H9 (cell line): ENCODE data around the gene NCKAP5L. TPM values are rescaled to one million over a fixed set of nuclear protein-coding genes. Genes with fewer than 3 reads are reported as not detected.
A peak's percentile ranks its signal among the peaks of the same experiment; 100 is the strongest.

Experiments
- DNase-seq: peaks from one replicate; pipeline ENCODE4 v3.0.0-alpha.2; 2017
- H2AFZ ChIP-seq: one replicate; pipeline ENCODE4 v1.6.1; 2013; ENCODE audit warnings: mild to moderate bottlenecking, low read length, control low read depth, moderate library complexity
- H2AK5ac ChIP-seq: 2 replicates; pipeline ENCODE4 v1.6.1; 2013; ENCODE audit warnings: low read length, control low read depth, mixed read lengths; ENCODE audit not compliant: insufficient read length
- H2BK120ac ChIP-seq: one replicate; pipeline ENCODE4 v1.6.1; 2013; ENCODE audit warnings: low read depth, mild to moderate bottlenecking, low read length, control low read depth, inconsistent platforms; ENCODE audit not compliant: poor library complexity, severe bottlenecking
- H2BK12ac ChIP-seq: 2 replicates; pipeline ENCODE4 v1.6.1; 2013; ENCODE audit warnings: low read length, control low read depth, mixed read lengths, low read depth; ENCODE audit not compliant: insufficient read length
- H2BK15ac ChIP-seq: 2 replicates; pipeline ENCODE4 v1.6.1; 2013; ENCODE audit warnings: low read depth, low read length, control low read depth
- H2BK20ac ChIP-seq: one replicate; pipeline ENCODE4 v1.6.1; 2013; ENCODE audit warnings: low read depth, mild to moderate bottlenecking, low read length, control low read depth, inconsistent platforms; ENCODE audit not compliant: poor library complexity, severe bottlenecking
- H2BK5ac ChIP-seq: 2 replicates; pipeline ENCODE4 v1.6.1; 2013; ENCODE audit warnings: low read length, control low read depth, mixed read lengths; ENCODE audit not compliant: insufficient read length
- H3K14ac ChIP-seq: 2 replicates; pipeline ENCODE4 v1.6.1; 2013; ENCODE audit warnings: low read length, control low read depth; ENCODE audit not compliant: insufficient read depth
- H3K18ac ChIP-seq: 2 replicates; pipeline ENCODE4 v1.6.1; 2013; ENCODE audit warnings: low read depth, mild to moderate bottlenecking, mixed read lengths, low read length, control low read depth; ENCODE audit not compliant: insufficient read length
- H3K23ac ChIP-seq: 2 replicates; pipeline ENCODE4 v1.6.1; 2013; ENCODE audit warnings: low read length, control low read depth, mixed read lengths, low read depth; ENCODE audit not compliant: insufficient read length
- H3K23me2 ChIP-seq: 2 replicates; pipeline ENCODE4 v1.6.1; 2013; ENCODE audit warnings: low read depth, mild to moderate bottlenecking, mixed read lengths, low read length, control low read depth; ENCODE audit not compliant: insufficient read length, poor library complexity, severe bottlenecking
- H3K27ac ChIP-seq: 2 replicates; pipeline ENCODE4 v1.5.1; 2013; ENCODE audit warnings: low read length, control low read depth, mixed read lengths, low read depth; ENCODE audit not compliant: insufficient read length
- H3K27me3 ChIP-seq: 2 replicates; pipeline ENCODE4 v1.6.1; 2013; ENCODE audit warnings: low read length, control low read depth, inconsistent platforms; ENCODE audit not compliant: insufficient read depth
- H3K4ac ChIP-seq: 2 replicates; pipeline ENCODE4 v1.6.1; 2013; ENCODE audit warnings: low read depth, mild to moderate bottlenecking, control low read depth, inconsistent platforms, low read length, moderate library complexity
- H3K4me1 ChIP-seq: 2 replicates; pipeline ENCODE4 v1.6.1; 2013; ENCODE audit warnings: low read length, control low read depth, inconsistent platforms; ENCODE audit not compliant: insufficient read depth
- H3K4me2 ChIP-seq: 2 replicates; pipeline ENCODE4 v1.6.1; 2013; ENCODE audit warnings: low read length, control low read depth, mixed read lengths; ENCODE audit not compliant: insufficient read length, insufficient read depth
- H3K56ac ChIP-seq: 2 replicates; pipeline ENCODE4 v1.6.1; 2013; ENCODE audit warnings: low read depth, mild to moderate bottlenecking, mixed read lengths, low read length, control low read depth; ENCODE audit not compliant: insufficient read length
- H3K79me1 ChIP-seq: 2 replicates; pipeline ENCODE4 v1.6.1; 2013; ENCODE audit warnings: low read depth, mild to moderate bottlenecking, moderate library complexity, low read length, control low read depth, inconsistent platforms; ENCODE audit not compliant: insufficient read depth, poor library complexity, severe bottlenecking
- H3K79me2 ChIP-seq: 2 replicates; pipeline ENCODE4 v1.6.1; 2013; ENCODE audit warnings: low read length, control low read depth, inconsistent platforms; ENCODE audit not compliant: insufficient read depth
- H3K9ac ChIP-seq: 2 replicates; pipeline ENCODE4 v1.6.1; 2013; ENCODE audit warnings: low read length, control low read depth, mixed read lengths; ENCODE audit not compliant: insufficient read length; ENCODE audit errors: extremely low read depth
- H3K9me3 ChIP-seq: one replicate; pipeline ENCODE4 v1.6.1; 2013; ENCODE audit warnings: low read depth, low read length, inconsistent platforms; ENCODE audit not compliant: control insufficient read depth
- H3T11ph ChIP-seq: one replicate; pipeline ENCODE4 v1.6.1; 2013; ENCODE audit warnings: mild to moderate bottlenecking, low read length, control low read depth, inconsistent platforms
- H4K20me1 ChIP-seq: one replicate; pipeline ENCODE4 v1.6.1; 2013; ENCODE audit not compliant: control insufficient read depth, insufficient read length, insufficient read depth
- H4K5ac ChIP-seq: 2 replicates; pipeline ENCODE4 v1.6.1; 2013; ENCODE audit warnings: low read depth, mild to moderate bottlenecking, mixed read lengths, low read length, control low read depth; ENCODE audit not compliant: insufficient read length
- H4K8ac ChIP-seq: replicated peaks from 2 replicates; pipeline ENCODE4 v1.6.1; 2013; ENCODE audit warnings: low read length, control low read depth, mixed read lengths, low read depth; ENCODE audit not compliant: insufficient read length
- H4K91ac ChIP-seq: 2 replicates; pipeline ENCODE4 v1.6.1; 2013; ENCODE audit warnings: low read depth, mild to moderate bottlenecking, moderate library complexity, mixed read lengths, low read length, control low read depth; ENCODE audit not compliant: insufficient read length
- H3K27ac Mint-ChIP-seq, 3 experiments: 2 replicates in 2 of 3; 3 replicates in 1 of 3; pipeline ENCODE4 v1.8.0; 2020 to 2021; ENCODE audit warnings: mixed read lengths in 3 of 3, mild to moderate bottlenecking in 1 of 3, moderate library complexity in 1 of 3
- H3K27me3 Mint-ChIP-seq: 2 replicates; pipeline ENCODE4 v1.8.0; 2021; ENCODE audit warnings: low read depth, mild to moderate bottlenecking, moderate library complexity, mixed read lengths
- H3K36me3 Mint-ChIP-seq, 3 experiments: 2 replicates in 2 of 3; 3 replicates in 1 of 3; pipeline ENCODE4 v1.8.0; 2020 to 2021; ENCODE audit warnings: low read depth in 3 of 3, mixed read lengths in 3 of 3; ENCODE audit not compliant: insufficient read depth in 1 of 3
- H3K4me1 Mint-ChIP-seq, 2 experiments: 2 replicates each; pipeline ENCODE4 v1.8.0; 2020; ENCODE audit warnings: mixed read lengths in 2 of 2
- H3K4me3 Mint-ChIP-seq, 2 experiments: 2 replicates in 1 of 2; 3 replicates in 1 of 2; pipeline ENCODE4 v1.8.0; 2020 to 2021; ENCODE audit warnings: mild to moderate bottlenecking in 2 of 2, mixed read lengths in 2 of 2, moderate library complexity in 1 of 2
- H3K9me3 Mint-ChIP-seq, 2 experiments: 2 replicates in 1 of 2; 3 replicates in 1 of 2; pipeline ENCODE4 v1.8.0; 2020; ENCODE audit warnings: mild to moderate bottlenecking in 2 of 2, mixed read lengths in 2 of 2, moderate library complexity in 1 of 2
- CTCF ChIP-seq: fragments of 200-600 bp; sonication (generic); conservative IDR thresholded peaks from 3 replicates; pipeline ENCODE4 v1.8.0; 2021; ENCODE audit warnings: antibody characterized with exemption, mild to moderate bottlenecking
- WGBS: extraction: QIAGEN DNeasy Blood & Tissue Kit; methylation state at CpG from one replicate; pipeline ENCODE4 v1.1.7; 2013; ENCODE audit warnings: missing lambda C conversion rate, low lambda C conversion rate, mixed read lengths; ENCODE audit not compliant: insufficient read length; ENCODE audit errors: extremely low coverage; 5-methylcytosine and 5-hydroxymethylcytosine counted together
- total RNA-seq: library from RNA; stranded (reverse); gene quantifications from 2 replicates; pipeline ENCODE4 v1.2.1, GENCODE V29; 2021

NCKAP5L gene
- total RNA-seq, 1 experiment from 2014 or later, result 27.7 TPM

GRCh38 chr12:49865109-49865781 is 37.0 kb upstream of the NCKAP5L start:
- H3T11ph ChIP-seq, result no peak overlapping the region
- peaks cover under 1 to 5% of the 10 kb centered on the region in 2 experiments for H3K9me3 Mint-ChIP-seq
- no peak overlapping the region for H3K4me3 Mint-ChIP-seq
- no peak overlapping the region for H3K27ac ChIP-seq
- peak overlapping the region; percentile 61 for H4K91ac ChIP-seq
- no peak overlapping the region for H3K23ac ChIP-seq
- no peak overlapping the region for H3K18ac ChIP-seq
- peak overlapping the region; percentile 59 for H4K5ac ChIP-seq
- no peak overlapping the region for H2BK5ac ChIP-seq
- no peaks in the 10 kb centered on the region for H3K79me2 ChIP-seq
- no peak overlapping the region for H2BK120ac ChIP-seq
- H3K27ac Mint-ChIP-seq, result no peak overlapping the region
- H3K79me1 ChIP-seq, result no peaks in the 10 kb centered on the region
- H4K8ac ChIP-seq, result no peak overlapping the region
- TF ChIP-seq CTCF, result no peak
- H4K20me1 ChIP-seq, result no peaks in the 10 kb centered on the region
- H2AK5ac ChIP-seq, result no peak overlapping the region
- no peak overlapping the region for H3K14ac ChIP-seq
- no peaks in the 10 kb centered on the region for H3K23me2 ChIP-seq
- no peaks in the 10 kb centered on the region for H3K4me1 ChIP-seq
- H3K56ac ChIP-seq, result no peak overlapping the region
- H3K9ac ChIP-seq, result no peak overlapping the region
- no peaks in the 10 kb centered on the region for H3K27me3 ChIP-seq
- no peak overlapping the region for H2BK12ac ChIP-seq
- peak; percentile 25 for DNase-seq
- H2AFZ ChIP-seq, result no peak overlapping the region
- H3K27me3 Mint-ChIP-seq, result peaks cover 16% of the 10 kb centered on the region
- no peak overlapping the region for H2BK15ac ChIP-seq
- no peak overlapping the region for H3K4me2 ChIP-seq
- H3K9me3 ChIP-seq, result no peaks in the 10 kb centered on the region
- H3K4ac ChIP-seq, result no peak overlapping the region
- H3K4me1 Mint-ChIP-seq, result peaks cover 13 to 14% of the 10 kb centered on the region in 2 experiments
- H3K36me3 Mint-ChIP-seq, result peaks cover 0 to under 1% (median 0%) of the 10 kb centered on the region in 3 experiments; a peak in 1 of 7 replicates
- WGBS, result no CpG with 5 or more reads among the region's 13 CpGs
- no peak overlapping the region for H2BK20ac ChIP-seq
